Mammary epithelial cell (primary cell): ENCODE results near the gene EPHA4.

Source experiments
- CTCF ChIP-seq, 2 donors: IDR thresholded peaks in 1 of 2; conservative IDR thresholded peaks in 1 of 2; 2 replicates each; pipeline ENCODE4 v1.5.1; 2011 to 2012; ENCODE audit warnings: inconsistent platforms in 2 of 2, low read length in 2 of 2, mild to moderate bottlenecking in 2 of 2, control low read depth in 1 of 2, low read depth in 1 of 2; ENCODE audit not compliant: insufficient read depth in 1 of 2; ENCODE audit errors: extremely low read depth in 1 of 2
- EZH2 ChIP-seq: IDR thresholded peaks from 2 replicates; pipeline ENCODE4 v1.6.1; 2012; ENCODE audit warnings: low read length, inconsistent platforms, borderline replicate concordance

- TF ChIP-seq CTCF (conservative IDR thresholded peaks at IDR 0.05 in 1 of 2, IDR thresholded peaks at IDR 0.05 in 1 of 2; ENCODE audit: extremely low read depth in 1 of 2, insufficient read depth in 1 of 2, low read depth in 1 of 2, low read length in 2 of 2), result no peak
- no peak for TF ChIP-seq EZH2
Observed at GRCh38 chr2:221552291-221552690, 19.8 kb downstream of the EPHA4 start.
